IPS DF 6.9 (cell line): Measurements from ENCODE around the gene TMLHE.
"Not testable (repeated sequence)": the region's sequence is repeated elsewhere in the genome, so short reads cannot be mapped to it uniquely, and the experiment has no call there.

Source experiments
- DNase-seq: peaks from one replicate; pipeline ENCODE4 v3.0.0-alpha.2; 2013; ENCODE audit warnings: low read depth, low spot score
- H3K27ac ChIP-seq: one replicate; pipeline ENCODE4 v1.5.1; 2013; ENCODE audit warnings: low read length, control low read depth
- H3K27me3 ChIP-seq: 2 replicates; pipeline ENCODE4 v1.6.1; 2013; ENCODE audit warnings: mild to moderate bottlenecking, low read length; ENCODE audit not compliant: control insufficient read depth, insufficient read depth
- H3K36me3 ChIP-seq: 2 replicates; pipeline ENCODE4 v1.6.1; 2013; ENCODE audit warnings: low read length; ENCODE audit not compliant: control insufficient read depth, insufficient read depth
- H3K4me1 ChIP-seq: 2 replicates; pipeline ENCODE4 v1.6.1; 2013; ENCODE audit warnings: low read length; ENCODE audit not compliant: control insufficient read depth, insufficient read depth
- H3K4me3 ChIP-seq: 2 replicates; pipeline ENCODE4 v1.5.1; 2013; ENCODE audit warnings: mild to moderate bottlenecking, low read length
- H3K9me3 ChIP-seq: 2 replicates; pipeline ENCODE4 v1.6.1; 2013; ENCODE audit warnings: low read length, inconsistent platforms; ENCODE audit not compliant: control insufficient read depth, insufficient read depth
- WGBS: extraction: QIAGEN DNeasy Blood & Tissue Kit; methylation state at CpG from one replicate; pipeline ENCODE4 v1.1.7; 2013; ENCODE audit warnings: mixed read lengths, missing lambda C conversion rate; ENCODE audit not compliant: insufficient read length, insufficient coverage; 5-methylcytosine and 5-hydroxymethylcytosine counted together

The TMLHE gene

GRCh38 chrX:155613927-155614559, 1.3 kb upstream of the TMLHE start:
- DNase-seq, result no peak
- H3K4me3 ChIP-seq, result no peak overlapping the region
- no peak overlapping the region for H3K27ac ChIP-seq
- H3K36me3 ChIP-seq, result no peaks in the 10 kb centered on the region
- H3K4me1 ChIP-seq, result no peaks in the 10 kb centered on the region
- H3K9me3 ChIP-seq, result no peaks in the 10 kb centered on the region
- no peaks in the 10 kb centered on the region for H3K27me3 ChIP-seq

GRCh38 chrX:155611302-155611701, 1.4 kb downstream of the TMLHE start:
- DNase-seq, result no peak
- Histone ChIP-seq H3K9me3 (no peaks in the 10 kb centered on the region), H3K27me3 (no peaks in the 10 kb centered on the region), H3K27ac (no peak overlapping the region), H3K36me3 (no peaks in the 10 kb centered on the region), H3K4me1 (no peaks in the 10 kb centered on the region), H3K4me3 (no peak overlapping the region)
- no CpG with 5 or more reads among the region's 2 CpGs for WGBS

- no peaks in the 10 kb centered on the region for H3K9me3 ChIP-seq
- no peaks in the 10 kb centered on the region for H3K27me3 ChIP-seq
- DNase-seq, result no peak
- H3K36me3 ChIP-seq, result no peaks in the 10 kb centered on the region
- no peak overlapping the region for H3K27ac ChIP-seq
- H3K4me3 ChIP-seq, result no peak overlapping the region
- H3K4me1 ChIP-seq, result no peaks in the 10 kb centered on the region
Measured at GRCh38 chrX:155592981-155593380, 19.8 kb downstream of the TMLHE start.

GRCh38 chrX:155592331-155592730, 20.4 kb downstream of the TMLHE start:
- Histone ChIP-seq H3K27ac (no peak overlapping the region), H3K27me3 (no peaks in the 10 kb centered on the region), H3K9me3 (no peaks in the 10 kb centered on the region), H3K4me3 (no peak overlapping the region), H3K36me3 (no peaks in the 10 kb centered on the region), H3K4me1 (no peaks in the 10 kb centered on the region)
- no peak for DNase-seq

- H3K4me1 ChIP-seq, result no peaks in the 10 kb centered on the region
- H3K27ac ChIP-seq, result no peak overlapping the region
- no CpG with 5 or more reads among the region's 2 CpGs for whole genome bisulfite sequencing
- no peak overlapping the region for H3K4me3 ChIP-seq
- DNase-seq, result no peak
- H3K36me3 ChIP-seq, result no peaks in the 10 kb centered on the region
- no peaks in the 10 kb centered on the region for H3K9me3 ChIP-seq
- no peaks in the 10 kb centered on the region for H3K27me3 ChIP-seq
Measured at GRCh38 chrX:155577682-155578081, 35.1 kb downstream of the TMLHE start.

- Histone ChIP-seq H3K36me3 (no peaks in the 10 kb centered on the region), H3K27me3 (no peaks in the 10 kb centered on the region), H3K9me3 (no peaks in the 10 kb centered on the region), H3K4me3 (no peak overlapping the region), H3K27ac (no peak overlapping the region), H3K4me1 (no peaks in the 10 kb centered on the region)
- DNase-seq, result no peak
- WGBS, result no CpG with 5 or more reads among the region's 1 CpG
Measured at GRCh38 chrX:155563099-155563498, 49.7 kb downstream of the TMLHE start.

GRCh38 chrX:155544881-155545280, 67.9 kb downstream of the TMLHE start:
- no peak overlapping the region for H3K4me3 ChIP-seq
- H3K27me3 ChIP-seq, result no peaks in the 10 kb centered on the region
- no peak overlapping the region for H3K27ac ChIP-seq
- no peak for DNase-seq
- no CpG with 5 or more reads among the region's 2 CpGs for WGBS
- no peaks in the 10 kb centered on the region for H3K4me1 ChIP-seq
- H3K9me3 ChIP-seq, result no peaks in the 10 kb centered on the region
- no peaks in the 10 kb centered on the region for H3K36me3 ChIP-seq

GRCh38 chrX:155535866-155536265, 76.9 kb downstream of the TMLHE start:
- H3K4me1 ChIP-seq, result no peaks in the 10 kb centered on the region
- no peak overlapping the region for H3K27ac ChIP-seq
- DNase-seq, result no peak
- H3K27me3 ChIP-seq, result no peaks in the 10 kb centered on the region
- H3K36me3 ChIP-seq, result no peaks in the 10 kb centered on the region
- no CpG with 5 or more reads among the region's 1 CpG for WGBS
- no peak overlapping the region for H3K4me3 ChIP-seq
- H3K9me3 ChIP-seq, result no peaks in the 10 kb centered on the region

GRCh38 chrX:155534800-155535199, 78.0 kb downstream of the TMLHE start:
- no peaks in the 10 kb centered on the region for H3K9me3 ChIP-seq
- no peaks in the 10 kb centered on the region for H3K4me1 ChIP-seq
- no peak for DNase-seq
- no peak overlapping the region for H3K4me3 ChIP-seq
- no peaks in the 10 kb centered on the region for H3K27me3 ChIP-seq
- no peaks in the 10 kb centered on the region for H3K36me3 ChIP-seq
- no peak overlapping the region for H3K27ac ChIP-seq

GRCh38 chrX:155527023-155527422, 85.7 kb downstream of the TMLHE start:
- H3K27ac ChIP-seq, H3K9me3 ChIP-seq, H3K36me3 ChIP-seq, DNase-seq, H3K4me1 ChIP-seq, H3K27me3 ChIP-seq, H3K4me3 ChIP-seq: not testable (repeated sequence)
- WGBS, result no CpG with 5 or more reads among the region's 2 CpGs

- Histone ChIP-seq H3K9me3 (no peaks in the 10 kb centered on the region), H3K27me3 (no peaks in the 10 kb centered on the region), H3K4me1 (no peaks in the 10 kb centered on the region), H3K4me3 (no peak overlapping the region), H3K27ac (no peak overlapping the region), H3K36me3 (no peaks in the 10 kb centered on the region)
- no peak for DNase-seq
Measured at GRCh38 chrX:155514225-155514624, 98.5 kb downstream of the TMLHE start.
